GM18861 (cell line): Measurements from ENCODE around the gene SSR4.

ENCODE experiments used
- ATAC-seq: cut with Tn5 transposase; IDR thresholded peaks from one replicate; pipeline ENCODE4 v1.9.1; 2021; ENCODE audit not compliant: unreplicated experiment

The SSR4 gene

DNA sequence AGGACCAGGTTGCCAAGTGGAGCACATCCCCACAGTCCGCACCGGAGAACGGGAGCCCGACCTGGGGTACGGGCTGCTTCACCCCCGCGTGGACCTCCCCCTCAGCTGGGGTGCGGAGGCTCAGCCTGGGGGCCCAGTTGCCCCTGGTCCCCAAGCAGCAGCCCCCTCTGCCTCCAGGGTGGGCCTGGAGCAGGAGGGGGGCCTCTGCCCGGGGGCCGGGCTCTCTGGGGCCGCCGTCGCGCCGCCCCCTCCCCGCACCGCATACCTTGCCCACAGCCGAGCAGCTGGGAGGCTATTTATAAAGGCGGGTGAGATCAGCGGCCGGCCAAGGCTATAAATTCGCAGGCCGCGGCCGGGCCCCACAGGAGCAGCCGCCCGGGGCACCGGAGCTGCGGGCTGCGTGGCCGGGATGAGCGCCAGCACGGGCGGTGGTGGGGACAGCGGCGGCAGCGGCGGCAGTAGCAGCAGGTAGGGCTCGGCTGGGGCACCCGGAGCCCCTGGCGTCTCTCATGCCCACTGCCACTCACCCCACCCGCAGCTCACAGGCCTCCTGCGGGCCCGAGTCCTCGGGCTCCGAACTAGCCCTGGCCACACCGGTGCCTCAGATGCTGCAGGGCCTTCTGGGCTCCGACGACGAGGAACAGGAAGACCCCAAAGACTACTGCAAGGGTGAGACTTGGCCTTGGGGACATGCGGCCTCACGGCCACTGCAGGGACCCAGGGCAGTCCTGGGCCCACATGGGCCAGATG is 13.6 kb upstream of the SSR4 start, which contains the start of gene SRPK3:
Gene SRPK3 (plus strand): TSS at position 364 of the 750 bp plus-strand sequence. CDS start 46 bp downstream, at position 410.
- ATAC-seq, result no peak

DNA sequence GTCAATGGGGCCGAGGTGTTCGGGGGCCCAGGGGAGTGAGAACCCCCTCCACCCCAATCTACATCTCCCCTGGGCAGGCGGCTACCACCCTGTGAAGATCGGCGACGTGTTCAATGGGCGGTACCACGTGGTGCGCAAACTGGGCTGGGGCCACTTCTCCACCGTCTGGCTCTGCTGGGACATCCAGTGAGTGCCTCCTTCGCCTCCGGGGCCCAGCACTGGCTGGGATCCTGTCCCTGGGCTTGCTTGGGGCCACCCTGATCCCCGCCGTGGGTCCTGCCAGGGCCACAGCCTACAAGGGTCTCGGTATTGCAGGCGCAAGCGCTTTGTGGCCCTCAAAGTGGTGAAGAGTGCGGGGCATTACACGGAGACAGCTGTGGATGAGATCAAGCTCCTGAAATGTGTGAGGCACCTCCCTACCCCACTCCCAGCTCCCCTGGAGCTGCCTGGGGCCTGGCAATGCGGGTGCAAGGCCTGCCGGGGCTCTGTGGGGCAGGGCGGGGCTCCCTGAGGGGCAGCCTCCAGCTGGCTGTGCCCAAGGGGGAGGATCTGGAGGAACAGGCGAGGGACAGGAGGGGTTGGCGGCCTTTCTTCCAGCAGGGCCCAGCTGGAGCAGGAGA is 12.9 kb upstream of the SSR4 start:
- no peak for ATAC-seq

DNA sequence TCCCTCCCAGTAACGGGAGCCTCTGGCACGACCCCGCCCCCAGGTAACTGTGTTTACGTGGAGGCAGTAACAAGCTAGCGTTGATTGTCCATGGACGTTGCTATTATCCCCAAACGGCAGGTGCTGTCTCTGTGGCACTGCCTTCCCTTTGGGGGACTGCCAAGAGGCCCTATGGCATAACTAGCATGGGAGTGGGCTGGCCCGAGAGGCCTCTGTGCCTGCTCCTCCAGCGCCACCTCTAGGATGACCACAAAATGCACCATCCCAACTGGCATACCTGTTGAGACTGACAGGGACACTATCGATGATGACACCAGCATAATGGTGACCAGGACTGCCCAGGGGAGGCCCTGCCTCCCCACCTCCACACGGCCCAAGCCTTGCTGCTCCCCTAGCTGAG is 12.2 kb upstream of the SSR4 start:
- no peak for ATAC-seq

- no peak for ATAC-seq
Observed at GRCh38 chrX:153782871-153783270, 11.6 kb upstream of the SSR4 start.

DNA sequence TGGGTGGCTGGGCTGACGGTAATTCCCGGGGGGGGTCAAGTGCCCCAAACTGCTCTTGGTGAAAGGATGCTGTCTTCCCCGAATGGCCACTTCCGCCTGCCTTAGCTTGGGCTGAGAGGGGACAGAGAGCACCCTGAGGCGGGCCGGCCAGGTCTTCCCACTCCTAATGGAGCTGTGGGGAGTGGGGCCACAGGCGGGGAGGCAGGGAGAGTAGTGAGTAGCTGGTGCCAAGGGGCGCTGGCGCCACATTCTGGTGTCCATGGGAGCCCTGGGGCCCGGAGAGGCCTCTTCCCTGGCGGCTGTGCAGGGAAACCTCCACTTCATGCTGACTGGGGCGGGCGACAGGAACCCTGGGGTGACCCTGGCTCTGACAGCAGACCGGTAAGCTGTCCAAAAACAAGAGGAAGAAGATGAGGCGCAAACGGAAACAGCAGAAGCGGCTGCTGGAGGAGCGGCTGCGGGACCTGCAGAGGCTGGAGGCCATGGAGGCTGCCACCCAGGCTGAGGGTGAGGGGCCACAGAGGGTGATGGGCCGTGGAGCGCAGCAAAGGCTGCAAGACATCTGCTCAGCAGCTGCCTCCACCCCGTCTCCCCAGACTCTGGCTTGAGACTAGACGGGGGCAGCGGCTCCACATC is 11.0 kb upstream of the SSR4 start:
- no peak for ATAC-seq

DNA sequence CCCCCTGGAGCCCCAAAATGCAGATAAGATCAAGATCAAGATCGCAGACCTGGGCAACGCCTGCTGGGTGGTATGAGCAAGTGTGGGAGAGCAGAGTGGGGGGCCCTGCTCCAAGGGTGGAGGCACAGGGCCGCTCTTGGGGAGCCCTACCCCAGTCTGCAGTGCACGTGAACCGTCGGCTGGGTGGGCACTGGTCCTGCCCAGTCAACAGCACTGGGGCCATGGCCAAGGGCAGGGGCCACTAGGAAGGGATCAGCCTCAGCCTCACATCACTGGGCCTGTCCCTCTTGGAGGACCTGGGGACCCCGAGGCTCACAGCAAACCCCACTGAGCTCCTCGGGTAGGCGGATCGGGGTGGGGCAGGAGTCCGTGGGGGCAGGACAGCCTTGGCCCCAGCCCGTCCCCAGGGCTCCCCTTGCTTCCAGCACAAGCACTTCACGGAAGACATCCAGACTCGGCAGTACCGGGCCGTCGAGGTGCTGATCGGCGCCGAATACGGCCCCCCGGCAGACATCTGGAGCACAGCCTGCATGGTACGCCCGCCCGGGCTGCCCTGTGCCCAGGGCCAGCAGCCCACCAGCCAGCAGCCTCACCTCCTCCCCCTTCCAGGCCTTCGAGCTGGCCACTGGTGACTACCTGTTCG is 10.0 kb upstream of the SSR4 start:
- no peak for ATAC-seq

DNA sequence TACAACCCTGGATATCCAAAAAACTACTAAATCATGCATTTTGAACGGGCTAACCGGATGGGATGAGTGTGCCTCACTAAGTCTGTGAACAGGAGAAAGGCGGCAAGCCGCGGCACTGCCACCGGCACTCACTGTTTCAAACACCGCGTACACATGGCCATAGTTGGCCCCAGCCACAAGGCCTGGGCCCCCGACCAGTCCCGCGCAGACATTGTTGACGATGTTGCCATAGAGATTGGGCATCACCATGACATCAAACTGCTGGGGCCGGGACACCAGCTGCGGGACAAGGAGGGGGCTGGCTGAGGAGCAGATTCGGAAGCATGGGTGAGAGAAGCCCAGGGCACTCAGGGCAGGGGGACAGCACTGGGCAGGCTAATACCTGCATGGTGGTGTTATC is 7.8 kb upstream of the SSR4 start:
- no peak for ATAC-seq

GRCh38 chrX:153789654-153790053 is 4.8 kb upstream of the SSR4 start:
- ATAC-seq, result no peak

DNA sequence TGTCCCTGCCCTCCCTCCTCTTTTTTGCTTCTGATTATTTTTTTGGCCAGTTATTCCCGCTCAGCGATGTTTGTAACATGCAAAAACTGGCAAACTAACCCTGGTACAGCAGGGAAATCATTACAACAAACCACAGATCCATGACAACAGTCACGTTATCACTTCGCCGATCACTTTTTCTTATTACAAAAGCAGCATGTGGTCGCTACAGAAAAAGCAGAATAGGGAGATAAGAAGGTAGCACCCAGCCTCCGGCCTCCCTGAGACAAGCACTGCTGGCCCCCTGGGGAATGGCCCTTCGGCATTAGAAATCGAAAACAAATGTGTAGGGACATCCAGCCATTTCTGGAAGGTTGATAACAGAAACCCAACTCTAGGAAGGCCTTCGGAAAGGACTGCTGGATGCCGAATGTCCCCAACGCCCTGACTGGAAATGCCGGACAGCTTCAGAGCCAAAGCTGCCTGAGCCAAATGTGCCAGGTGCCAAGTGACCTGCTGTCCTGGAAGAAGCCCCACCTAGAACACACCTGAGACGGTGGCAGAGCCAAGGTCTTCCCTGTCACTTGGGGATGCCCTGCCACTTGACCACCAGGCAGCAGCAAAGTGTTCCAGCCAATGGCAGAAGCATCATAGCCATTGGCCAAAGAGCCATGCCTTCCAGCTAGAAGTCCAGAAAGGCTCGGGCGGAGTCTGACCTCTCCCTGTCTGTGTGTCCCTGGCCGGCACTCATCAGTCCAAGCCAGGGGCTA is 3.2 kb upstream of the SSR4 start:
- ATAC-seq, result no peak

DNA sequence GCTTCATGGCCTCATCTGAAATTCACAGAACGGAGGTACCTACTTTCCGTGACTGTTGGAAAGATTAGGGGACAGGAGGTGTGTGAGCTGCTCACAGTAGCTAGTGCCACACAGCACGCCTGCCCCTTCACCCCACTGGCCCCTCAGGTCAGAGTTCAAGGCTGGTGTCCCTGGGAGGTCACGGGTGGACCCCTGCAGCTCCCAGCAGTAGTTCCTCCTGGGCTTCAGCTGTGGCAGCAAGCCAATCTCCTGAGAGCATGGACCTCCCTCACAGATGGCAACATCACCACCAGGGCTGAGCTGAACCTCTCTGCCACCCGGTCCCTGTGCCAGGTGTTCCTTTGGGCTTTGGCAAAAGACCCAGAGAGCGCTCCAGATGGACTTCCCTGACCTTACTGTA is 2.1 kb upstream of the SSR4 start:
- ATAC-seq, result no peak

DNA sequence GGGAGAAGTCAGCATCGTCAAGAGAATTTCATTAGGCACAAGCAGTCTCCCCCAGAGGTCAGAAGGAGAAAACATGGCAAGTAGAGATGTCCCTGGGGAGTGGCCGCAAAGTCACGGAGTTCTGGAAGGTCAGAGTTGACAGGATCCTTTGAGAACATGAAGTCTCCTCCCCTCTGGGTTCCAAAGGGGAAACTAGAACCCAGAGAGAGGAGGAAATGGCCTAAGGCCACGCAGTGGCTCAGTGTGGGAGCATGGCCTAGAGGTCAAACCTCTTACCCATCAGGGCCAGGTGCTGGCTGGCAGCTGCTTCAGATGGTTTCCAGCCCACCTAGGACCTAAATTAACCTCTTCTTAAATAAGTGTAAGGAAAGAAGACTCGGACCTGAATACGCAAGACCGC is 1.2 kb upstream of the SSR4 start:
- ATAC-seq, result no peak

DNA sequence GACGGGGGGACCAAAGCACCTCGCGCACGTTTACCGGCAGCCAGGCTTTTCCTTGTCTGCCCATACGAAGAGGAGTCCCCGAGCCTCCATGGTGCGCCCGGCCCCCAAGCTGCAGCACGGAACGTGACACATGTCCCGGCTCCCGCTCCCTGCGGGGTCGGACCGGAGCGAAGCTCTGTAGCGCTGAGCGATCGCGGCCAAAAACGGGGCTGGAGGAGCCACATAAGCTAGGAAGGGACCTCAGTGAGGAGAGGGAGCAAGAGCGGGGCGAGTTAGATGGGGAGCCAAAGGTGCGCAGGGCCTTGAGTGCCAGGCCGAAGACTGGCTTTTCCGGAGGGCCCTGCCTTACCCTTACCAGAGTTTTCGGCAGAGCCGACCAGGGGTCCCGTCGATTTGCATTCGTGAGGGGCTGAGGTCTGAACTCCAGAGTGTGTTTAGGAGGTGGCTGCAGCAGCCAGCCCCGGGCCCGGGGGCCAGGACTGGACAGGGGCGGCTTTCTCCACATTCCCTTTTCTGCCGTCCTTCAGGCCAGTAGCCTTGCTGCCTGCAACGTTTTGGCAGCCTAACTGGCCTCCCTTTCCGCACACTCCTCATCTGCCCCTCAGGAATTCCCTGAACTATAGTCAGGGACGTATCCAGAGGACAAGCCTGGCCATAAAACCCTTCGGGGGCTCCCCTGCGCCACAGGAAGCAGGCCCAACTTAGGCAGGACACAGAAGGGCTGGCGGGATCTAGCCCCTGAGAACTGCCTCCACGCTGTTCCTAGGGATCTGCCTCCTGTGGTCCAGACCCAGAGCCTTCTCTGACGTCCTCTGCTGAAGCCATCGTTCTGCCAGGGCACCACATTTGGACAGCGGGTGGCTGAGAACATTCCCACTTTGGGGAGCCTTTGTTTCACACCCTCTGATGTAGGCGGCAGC is 689 bp downstream of the SSR4 start:
- no peak for ATAC-seq

DNA sequence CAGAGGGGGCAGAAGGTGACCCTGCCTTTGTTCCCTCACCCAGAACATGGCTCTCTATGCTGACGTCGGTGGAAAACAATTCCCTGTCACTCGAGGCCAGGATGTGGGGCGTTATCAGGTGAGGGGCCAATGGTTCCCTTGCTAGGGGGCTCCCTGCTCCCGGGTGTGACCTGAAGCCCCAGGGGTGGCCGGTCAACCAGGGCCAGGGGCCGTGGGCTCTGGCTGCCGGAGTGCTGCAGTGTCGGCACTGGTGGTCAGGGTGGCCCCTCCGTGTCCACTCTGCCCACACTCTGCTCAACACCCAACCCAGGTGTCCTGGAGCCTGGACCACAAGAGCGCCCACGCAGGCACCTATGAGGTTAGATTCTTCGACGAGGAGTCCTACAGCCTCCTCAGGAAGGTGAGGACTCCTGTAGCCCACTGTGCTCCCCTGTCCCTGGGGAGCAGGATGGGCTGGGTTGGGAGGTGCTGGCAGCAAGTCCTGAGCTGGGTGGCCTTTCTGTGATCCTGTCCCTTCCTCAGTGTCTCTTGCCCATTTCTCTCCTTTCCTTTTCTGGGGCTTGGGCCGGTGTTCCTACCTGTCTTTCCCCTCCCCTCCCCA is 3.0 kb downstream of the SSR4 start:
- ATAC-seq, result no peak

DNA sequence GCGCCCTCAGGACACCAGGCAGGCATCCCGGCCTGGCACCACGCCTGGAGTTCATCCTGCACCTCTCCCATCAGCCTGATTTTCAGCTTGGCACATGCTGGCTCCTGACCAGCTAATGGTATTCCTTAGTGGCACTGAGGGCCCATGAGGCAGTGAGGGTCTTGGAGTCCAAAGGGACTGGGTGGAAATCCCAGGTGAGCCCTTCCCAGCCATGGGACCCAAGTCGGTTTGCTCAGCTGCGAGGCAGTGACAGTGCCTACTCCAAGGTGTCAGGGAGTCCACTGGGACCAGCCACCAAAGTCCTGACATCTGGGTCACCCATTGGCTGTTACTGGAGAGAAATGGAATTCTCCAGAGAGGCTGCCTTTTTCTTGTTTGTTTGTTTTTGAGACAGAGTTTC is 4.9 kb downstream of the SSR4 start:
- ATAC-seq, result no peak

DNA sequence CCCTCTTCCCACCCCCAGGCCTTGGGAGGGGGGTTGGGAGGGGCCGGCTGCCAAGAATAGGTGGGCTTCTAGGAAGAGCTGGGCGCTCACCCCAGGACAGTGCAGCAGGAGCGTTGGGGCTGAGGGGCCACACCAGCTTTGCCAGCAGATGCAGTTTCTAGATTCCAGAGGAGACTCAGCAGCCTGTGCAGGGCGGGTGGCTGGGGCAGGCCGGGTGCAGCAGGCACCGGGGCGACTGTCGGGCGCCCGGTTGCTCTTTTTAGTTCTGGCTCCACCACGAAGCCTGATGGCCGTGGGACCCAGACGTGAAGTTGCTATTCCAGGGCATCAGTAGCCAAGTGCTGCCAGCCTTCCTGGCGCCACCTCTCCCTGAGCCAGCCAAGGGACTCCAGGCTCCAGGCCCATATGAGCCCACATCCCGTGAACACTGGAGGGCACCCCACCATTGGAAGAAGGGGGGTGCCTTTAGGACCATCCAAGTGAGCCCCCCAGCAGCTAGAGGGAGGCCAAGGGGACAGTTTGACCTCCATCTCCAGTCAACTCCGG is 5.8 kb downstream of the SSR4 start:
- ATAC-seq, result no peak

DNA sequence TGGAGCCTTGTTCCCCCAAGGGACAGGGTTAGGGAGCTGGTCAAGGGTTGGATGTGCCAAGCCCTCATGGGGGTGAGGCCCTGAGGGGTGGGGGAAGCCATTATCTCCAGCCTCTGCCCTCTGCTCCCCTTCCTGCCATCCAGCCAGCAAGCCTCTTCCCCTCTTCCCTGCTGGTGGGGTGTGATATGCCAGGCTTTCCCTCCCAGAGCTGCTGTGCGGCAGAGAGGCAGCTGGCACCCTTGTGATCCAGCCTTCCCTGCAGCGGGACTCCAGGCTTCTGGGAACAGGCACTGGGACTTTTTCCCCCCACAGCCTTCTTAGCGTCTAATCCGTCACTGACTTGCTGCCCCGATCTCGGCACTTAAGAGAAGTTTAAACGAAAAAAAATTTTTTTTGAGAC is 6.3 kb downstream of the SSR4 start:
- ATAC-seq, result no peak

DNA sequence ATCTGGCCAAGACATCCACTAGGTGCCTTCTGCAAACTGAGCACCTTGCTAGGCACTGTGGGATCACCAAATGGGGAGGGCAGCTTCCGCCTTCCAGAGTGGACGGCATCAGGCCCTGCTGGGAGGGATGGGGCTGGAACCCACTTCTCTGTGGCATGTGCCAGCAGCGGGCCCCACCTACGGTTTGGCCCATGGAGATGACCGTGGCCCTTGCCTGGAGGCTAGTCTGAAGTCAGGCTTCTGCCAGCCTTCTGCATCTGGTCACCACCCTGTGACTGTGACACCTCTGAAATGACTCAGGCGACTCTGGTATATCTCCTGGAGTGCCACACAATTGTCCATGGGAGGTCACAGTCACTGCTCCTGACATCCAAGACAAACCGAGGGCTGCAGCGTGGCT is 7.2 kb downstream of the SSR4 start:
- ATAC-seq, result no peak

GRCh38 chrX:153802513-153803045 is 8.1 kb downstream of the SSR4 start:
- ATAC-seq, result no peak
